B cell (primary cell): ENCODE data around the gene ALS2CL. TPM values are rescaled to one million over a fixed set of nuclear protein-coding genes. Genes with fewer than 3 reads are reported as not detected.

Experiments used
- ATAC-seq: fragments of 200-7000 bp; cut with Tn5 transposase; one replicate; pipeline ENCODE4 v1.10.0; 2021; ENCODE audit warnings: low read depth, mild to moderate bottlenecking, moderate number of reproducible peaks, moderate library complexity
- CTCF ChIA-PET: fragments of 350-600 bp; sonication (Branson Sonifier 250); formaldehyde crosslinking; loops from one replicate; lab custom pipeline; 2021; ENCODE audit warnings: antibody characterized with exemption, inconsistent platforms; lab: Charles Lee
- POLR2A ChIA-PET: fragments of 350-600 bp; sonication (Branson Sonifier 250); formaldehyde crosslinking; loops from one replicate; lab custom pipeline; 2021; ENCODE audit warnings: antibody characterized with exemption; lab: Charles Lee
- DNase-seq: peaks from one replicate; pipeline ENCODE4 v3.0.0; 2013
- H2AFZ ChIP-seq: 2 replicates; pipeline ENCODE4 v1.6.1; 2012; ENCODE audit warnings: mild to moderate bottlenecking, low read depth, low read length; ENCODE audit not compliant: insufficient read depth, poor library complexity, severe bottlenecking
- H3K27ac ChIP-seq, 2 donors: 1 replicate in 1 of 2; 2 replicates in 1 of 2; pipeline ENCODE4 v1.5.1; 2012 to 2013; ENCODE audit warnings: low read length in 2 of 2, mild to moderate bottlenecking in 2 of 2, moderate library complexity in 1 of 2
- H3K27me3 ChIP-seq, 4 experiments: fragments of 200-600 bp in 1 of 4; sonication (generic) in 1 of 4; replicated peaks in 1 of 4; 1 replicate in 2 of 4; 2 replicates in 2 of 4; pipeline versions ENCODE4 v1.6.1 to v1.7.0; 2013 to 2016; ENCODE audit warnings: low read length in 3 of 4, mild to moderate bottlenecking in 2 of 4, mixed read lengths in 1 of 4, moderate library complexity in 1 of 4; ENCODE audit not compliant: insufficient read depth in 4 of 4, control insufficient read depth in 3 of 4; ENCODE audit errors: control extremely low read depth in 1 of 4
- H3K36me3 ChIP-seq, 2 experiments: replicated peaks in 1 of 2; 1 replicate in 1 of 2; 2 replicates in 1 of 2; pipeline versions ENCODE4 v1.6.1 to v1.7.1; 2013; ENCODE audit warnings: low read length in 1 of 2; ENCODE audit not compliant: insufficient read depth in 2 of 2, control insufficient read depth in 1 of 2; ENCODE audit errors: control extremely low read depth in 1 of 2, extremely low read depth in 1 of 2
- H3K4me1 ChIP-seq, 2 donors: fragments of 200-600 bp in 1 of 2; sonication (generic) in 1 of 2; 1 replicate in 1 of 2; 2 replicates in 1 of 2; pipeline versions ENCODE4 v1.5.1 to v1.6.1; 2013 to 2017; ENCODE audit warnings: low read length in 2 of 2; ENCODE audit not compliant: control insufficient read depth in 2 of 2, insufficient read depth in 2 of 2
- H3K4me2 ChIP-seq: replicated peaks from 2 replicates; pipeline ENCODE3; 2012; ENCODE audit warnings: mild to moderate bottlenecking, low read depth, low read length; ENCODE audit not compliant: poor library complexity, severe bottlenecking
- H3K4me3 ChIP-seq, 5 experiments: fragments of 200-600 bp in 1 of 5; sonication (generic) in 1 of 5; 1 replicate in 3 of 5; 2 replicates in 2 of 5; pipeline versions ENCODE4 v1.5.1 to v1.7.0; 2011 to 2016; ENCODE audit warnings: low read length in 4 of 5, mild to moderate bottlenecking in 4 of 5, low read depth in 2 of 5, control low read depth in 1 of 5, moderate library complexity in 1 of 5; ENCODE audit not compliant: insufficient read depth in 1 of 5; ENCODE audit errors: control extremely low read depth in 1 of 5, extremely low read depth in 1 of 5
- H3K79me2 ChIP-seq: fragments of 200-600 bp; sonication (generic); one replicate; pipeline ENCODE4 v1.6.0; 2016; ENCODE audit warnings: low read length; ENCODE audit not compliant: control insufficient read depth, insufficient read depth
- H3K9ac ChIP-seq: fragments of 200-600 bp; sonication (generic); 2 replicates; pipeline ENCODE4 v1.6.1; 2017; ENCODE audit warnings: mild to moderate bottlenecking, low read length, moderate library complexity
- H3K9me3 ChIP-seq, 3 donors: one replicate each; pipeline versions ENCODE4 v1.6.1 to v1.7.1; 2013; ENCODE audit warnings: low read length in 2 of 3; ENCODE audit not compliant: control insufficient read depth in 2 of 3, insufficient read depth in 1 of 3; ENCODE audit errors: control extremely low read depth in 1 of 3
- H4K20me1 ChIP-seq: 2 replicates; pipeline ENCODE4 v1.6.0; 2012; ENCODE audit warnings: mild to moderate bottlenecking, low read length; ENCODE audit not compliant: insufficient read depth, control insufficient read depth, poor library complexity, severe bottlenecking
- H3K27ac Mint-ChIP-seq: one replicate; pipeline ENCODE4 v1.8.0; 2021; ENCODE audit warnings: mixed read lengths
- H3K27me3 Mint-ChIP-seq: one replicate; pipeline ENCODE4 v1.8.0; 2021; ENCODE audit warnings: mixed read lengths
- H3K4me1 Mint-ChIP-seq: one replicate; pipeline ENCODE4 v1.8.0; 2021; ENCODE audit warnings: mixed read lengths
- H3K4me3 Mint-ChIP-seq: one replicate; pipeline ENCODE4 v1.8.0; 2021; ENCODE audit warnings: mixed read lengths
- H3K9me3 Mint-ChIP-seq: one replicate; pipeline ENCODE4 v1.8.0; 2022; ENCODE audit warnings: mixed read lengths; ENCODE audit not compliant: insufficient read depth
- CTCF ChIP-seq: fragments of 200-600 bp; IDR thresholded peaks from one replicate; pipeline ENCODE4 v1.8.0; 2022; ENCODE audit warnings: antibody characterized with exemption, mild to moderate bottlenecking
- EZH2 ChIP-seq: IDR thresholded peaks from 2 replicates; pipeline ENCODE4 v1.6.1; 2012; ENCODE audit warnings: borderline replicate concordance, low read depth, mild to moderate bottlenecking, moderate library complexity, low read length; ENCODE audit not compliant: insufficient read depth, poor library complexity, severe bottlenecking
- WGBS: methylation state at CpG from one replicate; pipeline ENCODE4 v1.1.5; 2013; ENCODE audit warnings: missing lambda C conversion rate; ENCODE audit not compliant: insufficient coverage; 5-methylcytosine and 5-hydroxymethylcytosine counted together
- intact Hi-C: fragments of 100-400 bp; cut with micrococcal nuclease; formaldehyde crosslinking; loops from one replicate; pipeline ENCODE4 v1.10.0; 2022
- polyA plus RNA-seq: library from polyadenylated mRNA; depleted of rRNA; stranded (reverse); fragments of >200 nt; gene quantifications from 2 replicates; pipeline ENCODE4 v1.2.3, GENCODE V29; 2012
- total RNA-seq, 2 donors: library from RNA; stranded (reverse); fragments of 120-200 nt in 1 of 2; gene quantifications; 1 replicate in 1 of 2; 2 replicates in 1 of 2; pipeline versions ENCODE4 v1.2.3 to v1.2.4, GENCODE V29; 2013 to 2022

Gene ALS2CL
- total and polyA plus RNA-seq, 2 donors (not counting 1 experiment from before 2014, with no cell fraction given): 0.22 to 0.30 TPM

- ChIA-PET POLR2A (no interaction called here), CTCF (no interaction called here)
- Mint-ChIP-seq H3K4me3 (no peak overlapping the region), H3K27ac (no peak overlapping the region), H3K27me3 (peaks cover 8% of the 10 kb centered on the region), H3K4me1 (no peaks in the 10 kb centered on the region), H3K9me3 (no peaks in the 10 kb centered on the region)
- ATAC-seq (no peak), DNase-seq (no peak)
- Histone ChIP-seq H4K20me1 (no peaks in the 10 kb centered on the region), H3K36me3 (no peaks in the 10 kb centered on the region), H3K4me1 (no peaks in the 10 kb centered on the region), H3K79me2 (no peaks in the 10 kb centered on the region), H3K27me3 (peaks cover 0 to 3% (median 0%) of the 10 kb centered on the region in 4 experiments), H3K27ac (no peak overlapping the region), H3K9me3 (peaks cover 0 to 2% (median 0%) of the 10 kb centered on the region in 3 donors), H3K4me2 (no peak overlapping the region), H2AFZ (no peak overlapping the region), H3K4me3 (no peak overlapping the region), H3K9ac (no peak overlapping the region)
- no peak for TF ChIP-seq EZH2
- TF ChIP-seq CTCF: no peak
- intact Hi-C loops: no loop called here
- WGBS: 87% methylated on average over 13 of the region's 17 CpGs
Observed at GRCh38 chr3:46670000-46670890, 23.2 kb downstream of the ALS2CL start.
